VCaP (cell line): Measurements from ENCODE around the gene TAS2R50.

Source experiments
- H3K27ac ChIP-seq: fragments of 450-650 bp; 2 replicates; pipeline ENCODE4 v1.5.1; 2017
- CTCF ChIP-seq: fragments of 450-650 bp; conservative IDR thresholded peaks from 2 replicates; pipeline ENCODE4 v1.5.1; 2017; ENCODE audit warnings: mild to moderate bottlenecking, moderate library complexity

TAS2R50 gene

GRCh38 chr12:10968765-10969456 is 17.8 kb downstream of the TAS2R50 start:
- no peak for TF ChIP-seq CTCF
- no peak overlapping the region for H3K27ac ChIP-seq

GRCh38 chr12:10967409-10967808 is 19.3 kb downstream of the TAS2R50 start:
- TF ChIP-seq CTCF = no peak
- H3K27ac ChIP-seq = no peak overlapping the region

GRCh38 chr12:10966314-10966713 is 20.4 kb downstream of the TAS2R50 start:
- no peak overlapping the region for H3K27ac ChIP-seq
- no peak for TF ChIP-seq CTCF

- H3K27ac ChIP-seq = no peak overlapping the region
- TF ChIP-seq CTCF = no peak
Observed at GRCh38 chr12:10965476-10965875, 21.2 kb downstream of the TAS2R50 start.

- no peak for TF ChIP-seq CTCF
- no peak overlapping the region for H3K27ac ChIP-seq
Observed at GRCh38 chr12:10960211-10960610, 26.5 kb downstream of the TAS2R50 start.

GRCh38 chr12:10959804-10960203 is 26.9 kb downstream of the TAS2R50 start:
- TF ChIP-seq CTCF = no peak
- H3K27ac ChIP-seq = no peak overlapping the region

GRCh38 chr12:10957741-10958140 is 29.0 kb downstream of the TAS2R50 start:
- H3K27ac ChIP-seq = no peak overlapping the region
- TF ChIP-seq CTCF = no peak
